Adrenal gland (tissue), 5 donors: Measurements from ENCODE around the gene RNF31.

Source experiments
- CTCF ChIP-seq, 6 experiments: fragments of 450-650 bp in 4 of 6; fragments of 200-600 bp in 2 of 6; sonication (generic) in 1 of 6; IDR thresholded peaks; 1 replicate in 5 of 6; 2 replicates in 1 of 6; pipeline versions ENCODE4 v1.5.1 to v1.8.0; 2016 to 2021; ENCODE audit warnings: antibody characterized with exemption in 6 of 6, mild to moderate bottlenecking in 2 of 6, moderate library complexity in 1 of 6
- POLR2A ChIP-seq, 2 donors: fragments of 450-650 bp; IDR thresholded peaks; one replicate each; pipeline ENCODE4 v1.6.1; 2017; ENCODE audit warnings: antibody characterized with exemption in 2 of 2, mild to moderate bottlenecking in 2 of 2, moderate library complexity in 1 of 2
- donor health status: DM: no; HTN: no; CAD: no.

DNA sequence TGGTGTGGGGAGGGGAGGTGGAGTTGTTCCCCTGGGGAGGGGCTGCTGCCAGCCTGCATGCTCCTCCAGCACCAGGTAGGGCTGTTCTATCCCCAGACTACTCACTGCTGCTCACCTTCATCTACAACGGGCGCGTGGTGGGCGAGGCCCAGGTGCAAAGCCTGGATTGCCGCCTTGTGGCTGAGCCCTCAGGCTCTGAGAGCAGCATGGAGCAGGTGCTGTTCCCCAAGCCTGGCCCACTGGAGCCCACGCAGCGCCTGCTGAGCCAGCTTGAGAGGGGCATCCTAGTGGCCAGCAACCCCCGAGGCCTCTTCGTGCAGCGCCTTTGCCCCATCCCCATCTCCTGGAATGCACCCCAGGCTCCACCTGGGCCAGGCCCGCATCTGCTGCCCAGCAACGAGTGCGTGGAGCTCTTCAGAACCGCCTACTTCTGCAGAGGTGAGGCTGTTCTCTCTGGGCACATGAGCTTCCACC, 17.3 kb downstream of the RNF31 start:
- TF ChIP-seq CTCF (IDR thresholded peaks at IDR 0.05) = no peak
- no peak for TF ChIP-seq POLR2A (IDR thresholded peaks at IDR 0.05)
